ENCODE data around the gene RNF227.

The RNF227 gene

GRCh38 chr17:7931709-7932482, 15.8 kb upstream of the RNF227 start, which contains the start of the genes CNTROB and TRAPPC1:
TSS of gene CNTROB (plus strand) at chr17:7932206. CDS start at chr17:7933080, 874 bp downstream.
TSS of gene TRAPPC1 (minus strand) at chr17:7931946. CDS start at chr17:7931829, 117 bp downstream.
- peak; percentile 100 for DNase-seq (ENCODE audit: low read depth, low spot score)
- no peak for TF ChIP-seq CTCF (IDR thresholded peaks at IDR 0.05; ENCODE audit: low read depth, low read length)
- in situ Hi-C loops (cut with HindIII; ENCODE audit: low sequenced_read_pairs) = no loop called here
- peak within 1 kb of the TSS; percentile 97 for H3K4me3 ChIP-seq (ENCODE audit: low read depth, low read length)

DNA sequence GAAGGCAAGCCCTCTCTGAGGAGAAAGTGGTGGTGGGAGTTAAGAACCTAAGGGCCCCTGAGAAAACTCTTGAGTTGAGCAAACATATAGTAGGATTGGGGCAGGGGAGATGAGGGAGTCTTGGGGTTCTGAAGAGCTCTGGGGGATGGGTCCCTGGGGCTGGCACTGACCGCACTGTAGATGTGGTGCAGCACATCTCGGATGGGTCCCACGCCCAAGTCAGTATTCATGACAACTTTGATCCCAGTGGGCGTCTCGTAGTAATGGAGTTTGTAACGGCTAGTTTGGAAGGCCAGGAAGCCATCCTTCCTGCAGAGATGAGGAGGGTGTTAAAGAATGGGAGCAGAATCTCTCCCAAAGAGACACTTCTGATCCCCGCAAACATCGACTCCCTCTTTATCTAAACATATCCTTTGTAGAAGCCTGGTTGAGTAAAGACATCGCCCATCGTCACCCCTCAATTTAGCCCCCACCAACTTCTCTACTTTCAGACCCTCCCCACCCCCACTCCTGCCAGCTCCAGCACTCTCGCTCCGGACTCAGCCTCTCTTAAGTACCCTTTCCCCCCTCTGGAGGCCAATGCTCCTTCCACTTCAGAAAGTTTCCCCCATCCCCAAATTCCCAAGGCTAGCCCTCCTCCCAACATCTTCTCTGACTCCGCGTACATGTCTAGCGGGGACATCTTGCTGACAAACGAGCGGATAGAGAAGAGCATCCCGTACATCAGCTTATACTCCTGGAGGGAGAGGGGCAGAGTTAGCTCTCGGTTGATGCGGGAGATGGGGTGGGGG, 14.9 kb upstream of the RNF227 start:
- no peak for TF ChIP-seq CTCF (IDR thresholded peaks at IDR 0.05; ENCODE audit: low read depth, low read length)
- peak overlapping the region; percentile 97 for H3K4me3 ChIP-seq (ENCODE audit: low read depth, low read length)
- DNase-seq (ENCODE audit: low read depth, low spot score) = peak; percentile 17
- in situ Hi-C loops (cut with HindIII; ENCODE audit: low sequenced_read_pairs) = no loop called here

- H3K4me3 ChIP-seq (ENCODE audit: low read depth, low read length) = peak within 1 kb of the TSS; percentile 49
- peak; percentile 74 for DNase-seq (ENCODE audit: low read depth, low spot score)
- in situ Hi-C loops (cut with HindIII; ENCODE audit: low sequenced_read_pairs) = no loop called here
- no peak for TF ChIP-seq CTCF (IDR thresholded peaks at IDR 0.05; ENCODE audit: low read depth, low read length)
Measured at GRCh38 chr17:7929158-7930023, 13.3 kb upstream of the RNF227 start, which contains the start of gene KCNAB3. TSS of gene KCNAB3 (minus strand) at chr17:7929856. CDS start at chr17:7929435, 421 bp downstream.

- DNase-seq (ENCODE audit: low read depth, low spot score) = no peak
- TF ChIP-seq CTCF (IDR thresholded peaks at IDR 0.05; ENCODE audit: low read depth, low read length) = no peak
- no peak overlapping the region for H3K4me3 ChIP-seq (ENCODE audit: low read depth, low read length)
- in situ Hi-C loops (cut with HindIII; ENCODE audit: low sequenced_read_pairs) = no loop called here
Measured at GRCh38 chr17:7927596-7927995, 11.5 kb upstream of the RNF227 start.

DNA sequence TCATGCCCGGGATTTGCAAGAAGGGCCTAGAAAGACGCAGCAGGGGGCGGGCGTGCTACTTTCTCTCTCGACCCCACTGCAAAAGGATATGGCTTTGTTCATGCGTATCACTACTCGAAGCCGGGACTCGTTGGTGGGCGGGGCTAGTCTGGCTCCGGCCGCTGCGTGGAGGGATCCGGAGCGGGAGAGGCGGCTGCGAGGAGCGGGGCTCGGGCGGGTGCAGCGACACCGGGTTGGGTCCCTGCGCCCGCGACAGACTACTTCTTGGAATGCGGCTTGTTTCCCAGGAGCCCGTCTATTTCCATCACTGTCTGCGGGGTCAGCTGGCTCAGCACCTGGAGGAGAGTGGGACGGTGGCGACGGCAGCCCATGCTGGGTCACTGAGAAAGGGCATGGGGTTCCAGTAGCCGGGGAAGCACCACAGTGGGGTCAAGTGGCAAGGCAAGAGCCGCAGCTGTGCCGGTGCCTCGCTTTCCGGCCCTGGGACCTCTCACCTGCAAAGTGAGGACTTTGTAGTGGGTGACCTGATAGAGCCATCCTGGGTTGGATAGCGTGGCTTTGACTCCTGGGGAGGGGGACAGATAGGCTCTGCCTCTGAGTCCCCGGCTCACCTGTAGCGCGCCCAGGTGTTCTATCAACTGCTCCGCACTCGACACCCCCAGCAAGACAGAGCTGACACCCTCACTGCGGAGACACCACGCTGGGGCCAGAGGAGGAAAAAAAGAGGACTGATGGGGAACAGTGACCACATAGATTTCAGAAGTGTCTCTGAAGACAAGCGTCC, 6.9 kb upstream of the RNF227 start:
- in situ Hi-C loops (cut with HindIII; ENCODE audit: low sequenced_read_pairs) = no loop called here
- no peak for TF ChIP-seq CTCF (IDR thresholded peaks at IDR 0.05; ENCODE audit: low read depth, low read length)

More for the DNA sequence above, 6.9 kb upstream of the RNF227 start:
- H3K4me3 ChIP-seq (ENCODE audit: low read depth, low read length) = peak overlapping the region; percentile 37
- DNase-seq (ENCODE audit: low read depth, low spot score) = peak; percentile 80
